GM12801 (cell line): ENCODE results near the gene LIMK1.

Source experiments
- TF ChIP-seq, protein P1 (sequence below): IDR thresholded peaks from one replicate; pipeline ENCODE4 v1.5.1; 2011; ENCODE audit warnings: control low read depth; ENCODE audit not compliant: insufficient read length; ENCODE audit errors: extremely low read depth

Gene LIMK1

DNA sequence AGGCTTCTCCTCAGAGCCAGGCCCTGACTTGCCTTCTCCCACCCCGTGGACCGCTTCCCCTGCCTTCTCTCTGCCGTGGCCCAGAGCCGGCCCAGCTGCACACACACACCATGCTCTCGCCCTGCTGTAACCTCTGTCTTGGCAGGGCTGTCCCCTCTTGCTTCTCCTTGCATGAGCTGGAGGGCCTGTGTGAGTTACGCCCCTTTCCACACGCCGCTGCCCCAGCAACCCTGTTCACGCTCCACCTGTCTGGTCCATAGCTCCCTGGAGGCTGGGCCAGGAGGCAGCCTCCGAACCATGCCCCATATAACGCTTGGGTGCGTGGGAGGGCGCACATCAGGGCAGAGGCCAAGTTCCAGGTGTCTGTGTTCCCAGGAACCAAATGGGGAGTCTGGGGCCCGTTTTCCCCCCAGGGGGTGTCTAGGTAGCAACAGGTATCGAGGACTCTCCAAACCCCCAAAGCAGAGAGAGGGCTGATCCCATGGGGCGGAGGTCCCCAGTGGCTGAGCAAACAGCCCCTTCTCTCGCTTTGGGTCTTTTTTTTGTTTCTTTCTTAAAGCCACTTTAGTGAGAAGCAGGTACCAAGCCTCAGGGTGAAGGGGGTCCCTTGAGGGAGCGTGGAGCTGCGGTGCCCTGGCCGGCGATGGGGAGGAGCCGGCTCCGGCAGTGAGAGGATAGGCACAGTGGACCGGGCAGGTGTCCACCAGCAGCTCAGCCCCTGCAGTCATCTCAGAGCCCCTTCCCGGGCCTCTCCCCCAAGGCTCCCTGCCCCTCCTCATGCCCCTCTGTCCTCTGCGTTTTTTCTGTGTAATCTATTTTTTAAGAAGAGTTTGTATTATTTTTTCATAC, 38.0 kb downstream of the LIMK1 start:
- TF ChIP-seq, protein P1, sequence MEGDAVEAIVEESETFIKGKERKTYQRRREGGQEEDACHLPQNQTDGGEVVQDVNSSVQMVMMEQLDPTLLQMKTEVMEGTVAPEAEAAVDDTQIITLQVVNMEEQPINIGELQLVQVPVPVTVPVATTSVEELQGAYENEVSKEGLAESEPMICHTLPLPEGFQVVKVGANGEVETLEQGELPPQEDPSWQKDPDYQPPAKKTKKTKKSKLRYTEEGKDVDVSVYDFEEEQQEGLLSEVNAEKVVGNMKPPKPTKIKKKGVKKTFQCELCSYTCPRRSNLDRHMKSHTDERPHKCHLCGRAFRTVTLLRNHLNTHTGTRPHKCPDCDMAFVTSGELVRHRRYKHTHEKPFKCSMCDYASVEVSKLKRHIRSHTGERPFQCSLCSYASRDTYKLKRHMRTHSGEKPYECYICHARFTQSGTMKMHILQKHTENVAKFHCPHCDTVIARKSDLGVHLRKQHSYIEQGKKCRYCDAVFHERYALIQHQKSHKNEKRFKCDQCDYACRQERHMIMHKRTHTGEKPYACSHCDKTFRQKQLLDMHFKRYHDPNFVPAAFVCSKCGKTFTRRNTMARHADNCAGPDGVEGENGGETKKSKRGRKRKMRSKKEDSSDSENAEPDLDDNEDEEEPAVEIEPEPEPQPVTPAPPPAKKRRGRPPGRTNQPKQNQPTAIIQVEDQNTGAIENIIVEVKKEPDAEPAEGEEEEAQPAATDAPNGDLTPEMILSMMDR = no peak

DNA sequence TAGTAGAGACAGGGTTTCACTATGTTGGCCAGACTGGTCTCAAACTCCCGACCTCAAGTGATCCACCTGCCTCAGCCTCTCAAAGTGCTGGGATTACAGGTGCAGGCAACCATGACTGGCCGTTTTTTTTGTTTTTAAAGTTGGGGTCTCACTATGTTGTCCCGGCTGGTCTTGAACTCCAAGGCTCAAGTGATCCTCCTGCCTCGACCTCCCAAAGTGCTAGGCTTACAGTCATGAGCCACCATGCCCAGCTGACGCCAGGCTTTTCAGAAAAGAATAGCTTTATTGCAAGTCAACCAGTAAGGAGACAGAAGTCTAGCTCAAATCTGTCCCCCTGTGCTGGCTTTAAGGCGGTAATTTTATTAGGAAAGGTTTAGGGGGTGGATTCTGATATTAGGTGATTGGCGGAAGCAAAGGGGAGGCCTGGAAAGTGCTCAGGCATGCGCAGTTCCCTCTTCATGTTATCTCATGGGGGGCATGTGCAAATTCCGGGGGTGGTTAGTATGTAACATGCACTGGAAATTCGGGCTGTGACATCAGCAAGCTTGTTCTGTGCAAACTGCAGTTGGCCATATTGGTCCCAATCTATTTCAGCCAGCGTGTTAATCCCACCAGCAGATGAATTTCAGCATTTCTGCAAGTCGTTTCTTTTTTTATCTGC, 42.7 kb downstream of the LIMK1 start:
- TF ChIP-seq, protein P1 = no peak

DNA sequence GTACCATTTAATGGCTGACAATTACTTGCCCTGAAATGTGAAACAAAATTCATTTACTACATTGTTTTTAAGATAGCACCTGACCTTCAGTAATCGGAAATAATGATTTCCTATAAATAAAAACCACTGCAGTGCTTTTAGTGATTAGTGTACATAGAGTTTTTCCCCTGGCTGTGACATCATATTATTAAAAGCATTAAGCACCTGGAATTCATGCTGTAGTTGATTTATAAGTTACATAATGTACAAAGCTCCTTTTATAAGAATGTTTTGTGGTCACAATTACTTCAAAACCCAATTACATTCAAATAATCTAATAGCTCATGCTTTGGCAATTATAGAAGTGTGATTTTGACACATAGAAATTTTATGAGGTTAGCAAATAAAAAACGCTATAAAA, 46.3 kb downstream of the LIMK1 start:
- TF ChIP-seq, protein P1 = no peak

DNA sequence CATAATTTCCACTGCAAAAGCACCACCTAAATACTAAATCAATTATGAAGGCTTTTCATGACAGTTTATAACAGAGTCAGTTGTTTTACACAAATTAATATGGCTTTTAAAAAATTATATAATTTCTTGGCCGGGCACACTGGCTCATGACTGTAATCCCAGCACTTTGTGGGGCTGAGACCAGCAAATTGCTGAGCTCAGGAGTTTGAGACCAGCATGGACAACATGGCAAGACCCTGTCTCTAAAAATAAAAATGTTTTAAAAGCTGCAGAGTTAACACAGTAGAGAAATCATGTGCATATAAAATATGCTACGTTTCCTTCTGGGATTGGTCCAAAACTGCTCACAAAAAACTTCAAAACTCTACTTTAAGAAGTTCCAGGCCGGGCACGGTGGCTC, 46.9 kb downstream of the LIMK1 start:
- TF ChIP-seq, protein P1 = no peak

DNA sequence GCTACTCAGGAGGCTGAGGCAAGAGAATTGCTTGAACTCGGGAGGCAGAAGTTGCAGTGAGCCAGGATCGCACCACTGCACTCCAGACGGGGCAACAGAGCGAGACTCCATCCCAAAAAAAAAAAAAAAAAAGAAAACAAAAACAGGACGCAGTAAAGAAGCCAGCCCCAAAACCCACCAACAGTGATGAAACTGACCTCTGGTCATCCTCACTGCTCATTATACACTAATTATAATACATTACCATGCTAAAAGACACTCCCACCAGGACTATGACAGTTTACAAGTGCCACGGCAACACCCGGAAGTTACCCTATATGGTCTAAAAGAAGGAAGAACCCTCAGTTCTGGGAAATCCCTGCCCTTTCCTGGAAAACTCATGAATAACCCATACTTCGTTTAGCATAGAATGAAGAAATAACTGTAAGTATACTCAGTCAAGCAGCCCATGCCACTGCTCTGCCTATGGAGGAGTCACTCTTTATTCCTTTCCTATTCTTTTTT, 50.6 kb downstream of the LIMK1 start:
- TF ChIP-seq, protein P1 = no peak

DNA sequence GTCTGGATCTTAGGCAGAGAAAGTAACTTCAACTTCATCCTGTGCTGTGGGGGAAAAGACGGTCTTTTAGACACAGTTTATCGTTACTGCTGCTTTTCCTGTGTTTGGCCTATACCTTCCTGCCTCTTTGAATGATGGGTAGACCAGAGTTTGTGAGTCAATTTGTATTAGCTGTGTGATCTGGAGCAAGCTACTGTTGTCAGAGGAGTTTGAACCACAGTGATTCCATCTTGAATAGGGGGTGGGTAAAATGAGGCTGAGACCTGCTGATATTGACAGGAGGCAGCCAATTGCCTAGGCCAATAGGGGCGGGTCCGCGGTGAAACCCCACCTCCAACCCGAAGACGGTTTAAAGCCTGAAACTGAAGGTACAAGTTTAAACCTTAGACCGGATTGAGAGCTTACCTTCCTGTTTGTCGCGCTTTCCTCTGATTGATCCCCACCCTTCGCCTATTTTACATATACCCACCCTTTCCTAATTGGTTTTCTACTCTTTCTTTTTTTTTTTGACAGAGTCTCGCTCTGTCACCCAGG, 54.8 kb downstream of the LIMK1 start:
- TF ChIP-seq, protein P1 = no peak
